NB4 (cell line): ENCODE measurements around the gene NME7.
"Not testable (repeated sequence)": the region's sequence is repeated elsewhere in the genome, so short reads cannot be mapped to it uniquely, and the experiment has no call there.

Experiments
- CTCF ChIP-seq: IDR thresholded peaks from one replicate; pipeline ENCODE4 v1.5.1; 2012; ENCODE audit warnings: low read depth, low read length
- POLR2A ChIP-seq: IDR thresholded peaks from 2 replicates; pipeline ENCODE4 v1.6.1; 2011; ENCODE audit warnings: mild to moderate bottlenecking; ENCODE audit not compliant: insufficient read length; ENCODE audit errors: extremely low read depth

GRCh38 chr1:169402578-169402977, 35.0 kb upstream of the NME7 start:
- TF ChIP-seq CTCF, POLR2A: not testable (repeated sequence)
